Gastroesophageal sphincter (tissue), 3 donors: ENCODE data around the gene PHLDB3.

ENCODE experiments used
- EP300 ChIP-seq: sonication (generic); formaldehyde crosslinking; IDR thresholded peaks from one replicate; pipeline ENCODE4 v1.6.1; 2017; ENCODE audit warnings: antibody characterized with exemption, mild to moderate bottlenecking
- POLR2A ChIP-seq, 2 donors: fragments of 450-650 bp; IDR thresholded peaks; one replicate each; pipeline ENCODE4 v1.6.1; 2017; ENCODE audit warnings: antibody characterized with exemption in 2 of 2, mild to moderate bottlenecking in 2 of 2, moderate library complexity in 1 of 2
- TF ChIP-seq, protein P1 (sequence below), 4 experiments: fragments of 200-600 bp in 2 of 4; fragments of 450-650 bp in 2 of 4; sonication (generic) in 1 of 4; IDR thresholded peaks; one replicate each; pipeline ENCODE4 v1.5.1; 2017 to 2019; ENCODE audit warnings: antibody characterized with exemption in 4 of 4, mild to moderate bottlenecking in 2 of 4, moderate library complexity in 2 of 4

GRCh38 chr19:43471091-43471490, 33.5 kb downstream of the PHLDB3 start:
- TF ChIP-seq EP300 (no peak), POLR2A (IDR thresholded peaks at IDR 0.05) (no peak)
- TF ChIP-seq, protein P1, sequence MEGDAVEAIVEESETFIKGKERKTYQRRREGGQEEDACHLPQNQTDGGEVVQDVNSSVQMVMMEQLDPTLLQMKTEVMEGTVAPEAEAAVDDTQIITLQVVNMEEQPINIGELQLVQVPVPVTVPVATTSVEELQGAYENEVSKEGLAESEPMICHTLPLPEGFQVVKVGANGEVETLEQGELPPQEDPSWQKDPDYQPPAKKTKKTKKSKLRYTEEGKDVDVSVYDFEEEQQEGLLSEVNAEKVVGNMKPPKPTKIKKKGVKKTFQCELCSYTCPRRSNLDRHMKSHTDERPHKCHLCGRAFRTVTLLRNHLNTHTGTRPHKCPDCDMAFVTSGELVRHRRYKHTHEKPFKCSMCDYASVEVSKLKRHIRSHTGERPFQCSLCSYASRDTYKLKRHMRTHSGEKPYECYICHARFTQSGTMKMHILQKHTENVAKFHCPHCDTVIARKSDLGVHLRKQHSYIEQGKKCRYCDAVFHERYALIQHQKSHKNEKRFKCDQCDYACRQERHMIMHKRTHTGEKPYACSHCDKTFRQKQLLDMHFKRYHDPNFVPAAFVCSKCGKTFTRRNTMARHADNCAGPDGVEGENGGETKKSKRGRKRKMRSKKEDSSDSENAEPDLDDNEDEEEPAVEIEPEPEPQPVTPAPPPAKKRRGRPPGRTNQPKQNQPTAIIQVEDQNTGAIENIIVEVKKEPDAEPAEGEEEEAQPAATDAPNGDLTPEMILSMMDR (IDR thresholded peaks at IDR 0.05), result no peak
